ENCODE measurements around the gene PDE6B.

The PDE6B gene

GRCh38 chr4:657338-657833 lies 32.0 kb downstream of the PDE6B start:
- TF ChIP-seq CTCF (conservative IDR thresholded peaks at IDR 0.05; ENCODE audit: low read depth) = no peak
- DNase-seq (ENCODE audit: low spot score) = no peak
- ChIA-PET POLR2A (ENCODE audit: low non-redundant PET) (no interaction called here), CTCF (no interaction called here)
- H3K27ac ChIP-seq = no peak overlapping the region

GRCh38 chr4:657834-658667 lies 32.7 kb downstream of the PDE6B start:
- no peak for TF ChIP-seq CTCF (conservative IDR thresholded peaks at IDR 0.05; ENCODE audit: low read depth)
- DNase-seq (ENCODE audit: low spot score) = no peak
- POLR2A ChIA-PET (ENCODE audit: low non-redundant PET) = no interaction called here
- CTCF ChIA-PET = no interaction called here
- no peak overlapping the region for H3K27ac ChIP-seq

- no peak overlapping the region for H3K27ac ChIP-seq
- ChIA-PET CTCF (no interaction called here), POLR2A (ENCODE audit: low non-redundant PET) (no interaction called here)
- DNase-seq (ENCODE audit: low spot score) = no peak
- TF ChIP-seq CTCF (conservative IDR thresholded peaks at IDR 0.05; ENCODE audit: low read depth) = no peak
Measured at GRCh38 chr4:658681-659667, 33.6 kb downstream of the PDE6B start.

- ChIA-PET POLR2A (ENCODE audit: low non-redundant PET) (no interaction called here), CTCF (no interaction called here)
- no peak for TF ChIP-seq CTCF (conservative IDR thresholded peaks at IDR 0.05; ENCODE audit: low read depth)
- H3K27ac ChIP-seq = no peak overlapping the region
- DNase-seq (ENCODE audit: low spot score) = no peak
Measured at GRCh38 chr4:659851-660250, 34.5 kb downstream of the PDE6B start.

- H3K27ac ChIP-seq = no peak overlapping the region
- POLR2A ChIA-PET (ENCODE audit: low non-redundant PET) = no interaction called here
- CTCF ChIA-PET = no interaction called here
Measured at GRCh38 chr4:660401-660800, 35.0 kb downstream of the PDE6B start.

More at GRCh38 chr4:660401-660800, 35.0 kb downstream of the PDE6B start:
- no peak for TF ChIP-seq CTCF (conservative IDR thresholded peaks at IDR 0.05; ENCODE audit: low read depth)
- DNase-seq (ENCODE audit: low spot score) = no peak
